ENCODE data around the gene ADIPOR2. TPM values are rescaled to one million over a fixed set of nuclear protein-coding genes. Genes with fewer than 3 reads are reported as not detected.
"Not testable (repeated sequence)": the region's sequence is repeated elsewhere in the genome, so short reads cannot be mapped to it uniquely, and the experiment has no call there.

ADIPOR2 gene
- total RNA-seq, 1 experiment from 2014 or later: 46.7 TPM

GRCh38 chr12:1816730-1817348 is 126.0 kb downstream of the ADIPOR2 start:
- in situ Hi-C loops (cut with HindIII; ENCODE audit: low sequenced_read_pairs): no loop called here
- no peak for DNase-seq (ENCODE audit: low spot score)

- DNase-seq (ENCODE audit: low spot score); in situ Hi-C loops (cut with HindIII; ENCODE audit: low sequenced_read_pairs): not testable (repeated sequence)
These were observed 127.1 kb downstream of the ADIPOR2 start for GRCh38 chr12:1817928-1818327.

GRCh38 chr12:1819050-1819449 is 128.2 kb downstream of the ADIPOR2 start:
- DNase-seq (ENCODE audit: low spot score): no peak
- in situ Hi-C loops (cut with HindIII; ENCODE audit: low sequenced_read_pairs): no loop called here

- DNase-seq (ENCODE audit: low spot score): peak; percentile 49
- in situ Hi-C loops (cut with HindIII; ENCODE audit: low sequenced_read_pairs): no loop called here
These were observed 128.7 kb downstream of the ADIPOR2 start for GRCh38 chr12:1819571-1819970.

GRCh38 chr12:1820191-1820895 is 129.5 kb downstream of the ADIPOR2 start, which contains the start of gene LRTM2:
LRTM2 (plus strand) TSS chr12:1820565; CDS start chr12:1828149, 7,584 bp downstream.
- peak; percentile 45 for DNase-seq (ENCODE audit: low spot score)
- in situ Hi-C loops (cut with HindIII; ENCODE audit: low sequenced_read_pairs): no loop called here

GRCh38 chr12:1820896-1821291 is 130.0 kb downstream of the ADIPOR2 start:
- in situ Hi-C loops (cut with HindIII; ENCODE audit: low sequenced_read_pairs): no loop called here
- DNase-seq (ENCODE audit: low spot score): no peak

GRCh38 chr12:1821805-1822204 is 130.9 kb downstream of the ADIPOR2 start:
- no peak for DNase-seq (ENCODE audit: low spot score)
- in situ Hi-C loops (cut with HindIII; ENCODE audit: low sequenced_read_pairs): no loop called here

GRCh38 chr12:1822699-1823098 is 131.8 kb downstream of the ADIPOR2 start:
- in situ Hi-C loops (cut with HindIII; ENCODE audit: low sequenced_read_pairs): no loop called here
- DNase-seq (ENCODE audit: low spot score): no peak

GRCh38 chr12:1823237-1823636 is 132.4 kb downstream of the ADIPOR2 start:
- in situ Hi-C loops (cut with HindIII; ENCODE audit: low sequenced_read_pairs): no loop called here

DNA sequence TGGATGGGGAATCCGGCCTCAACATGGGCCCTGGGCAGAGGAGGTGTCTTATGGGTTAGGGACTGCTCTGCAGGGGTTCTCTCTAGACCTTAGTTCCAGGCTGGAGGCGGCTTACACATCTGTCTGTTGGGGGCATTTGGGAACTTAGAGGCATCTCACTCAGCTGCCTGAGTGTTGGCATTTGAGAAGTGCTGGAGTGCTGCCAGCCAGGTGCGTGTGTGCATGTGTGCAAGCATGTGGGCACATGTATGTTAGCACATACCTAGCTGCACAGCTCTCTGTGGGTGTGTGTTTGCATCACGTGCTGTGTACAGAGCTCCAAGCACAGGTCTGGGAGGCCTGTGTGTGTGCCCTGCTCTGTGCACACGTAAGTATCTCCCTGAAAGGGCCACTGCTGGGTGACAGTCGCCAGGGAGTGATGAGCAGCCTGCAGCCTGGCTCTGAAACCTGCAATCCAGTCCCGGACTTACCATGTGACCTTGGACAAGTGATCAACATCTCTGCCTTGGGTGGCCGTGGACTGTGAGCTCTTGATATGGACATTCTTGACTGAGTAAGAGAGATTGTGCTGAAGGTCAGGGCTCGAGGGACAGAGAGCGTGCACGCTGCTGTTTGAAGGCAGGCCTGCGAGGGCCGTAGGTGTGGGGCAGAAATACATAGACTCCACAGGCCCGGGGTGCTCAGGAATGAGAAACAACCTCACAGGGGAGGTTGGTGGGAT is 134.7 kb downstream of the ADIPOR2 start:
- in situ Hi-C loops (cut with HindIII; ENCODE audit: low sequenced_read_pairs): no loop called here
- no peak for DNase-seq (ENCODE audit: low spot score)

More at GRCh38 chr12:1823237-1823636, 132.4 kb downstream of the ADIPOR2 start:
- DNase-seq (ENCODE audit: low spot score): no peak

DNA sequence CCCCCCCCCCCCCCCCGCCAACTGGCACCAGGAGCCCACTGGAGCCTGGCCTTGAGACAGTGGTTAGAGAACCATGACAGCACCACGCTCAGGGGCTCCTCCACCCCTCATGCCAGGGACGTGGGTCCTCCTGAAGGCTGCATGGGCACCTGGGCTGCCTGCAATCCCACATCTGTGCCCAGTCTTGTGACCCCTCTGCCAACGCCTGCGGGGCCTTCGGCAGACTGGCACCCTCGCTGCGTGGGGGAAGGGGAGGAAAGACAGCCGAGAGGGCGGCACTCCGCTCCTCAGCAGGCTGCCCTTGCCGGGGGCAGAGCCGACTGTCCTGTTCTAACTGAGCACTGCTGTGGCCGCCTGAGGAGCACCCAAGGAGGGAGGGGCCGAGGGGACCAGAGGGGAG is 135.5 kb downstream of the ADIPOR2 start:
- in situ Hi-C loops (cut with HindIII; ENCODE audit: low sequenced_read_pairs): no loop called here
- DNase-seq (ENCODE audit: low spot score): no peak

DNA sequence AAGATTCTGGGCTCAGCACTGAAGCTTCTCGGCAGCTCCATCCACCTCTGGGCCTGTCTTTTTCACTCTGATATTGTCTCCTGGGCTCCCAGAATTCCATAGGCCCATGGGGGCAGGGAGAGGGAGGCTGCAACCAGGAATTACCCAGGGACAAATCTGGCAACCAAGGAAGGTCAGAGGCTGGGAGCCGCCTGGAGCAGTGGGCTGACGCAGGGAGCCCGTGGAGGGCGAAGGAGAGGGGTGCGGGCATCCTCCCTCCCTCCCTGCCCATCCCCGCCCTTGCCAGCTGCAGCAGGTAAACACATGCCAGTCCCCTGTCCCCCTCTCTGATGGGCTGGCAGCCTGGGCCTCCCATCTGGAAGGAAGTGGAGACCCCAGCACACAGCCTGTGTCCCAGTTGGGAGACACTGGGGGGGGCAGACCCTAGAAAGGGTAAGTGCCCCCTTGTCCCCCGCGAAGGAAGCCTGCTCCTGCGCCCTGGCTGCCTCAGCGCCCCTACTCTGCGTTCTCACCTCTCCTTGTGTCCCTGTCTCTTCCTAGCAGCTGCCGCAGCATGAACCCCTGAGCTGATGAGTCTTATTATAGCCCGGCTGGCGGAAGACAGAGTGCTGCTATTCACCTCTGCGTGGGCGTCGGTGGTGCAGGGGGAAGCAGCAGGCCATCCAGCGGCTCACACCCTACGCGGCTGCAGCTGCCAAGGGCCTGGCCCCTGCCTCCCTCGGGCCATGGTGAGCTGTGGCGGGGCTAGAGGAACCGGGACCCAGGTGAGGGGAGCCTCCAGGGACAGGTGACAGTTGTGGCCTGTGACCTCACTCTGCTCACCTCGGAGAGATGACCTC is 136.2 kb downstream of the ADIPOR2 start:
- DNase-seq (ENCODE audit: low spot score): no peak
- in situ Hi-C loops (cut with HindIII; ENCODE audit: low sequenced_read_pairs): no loop called here

DNA sequence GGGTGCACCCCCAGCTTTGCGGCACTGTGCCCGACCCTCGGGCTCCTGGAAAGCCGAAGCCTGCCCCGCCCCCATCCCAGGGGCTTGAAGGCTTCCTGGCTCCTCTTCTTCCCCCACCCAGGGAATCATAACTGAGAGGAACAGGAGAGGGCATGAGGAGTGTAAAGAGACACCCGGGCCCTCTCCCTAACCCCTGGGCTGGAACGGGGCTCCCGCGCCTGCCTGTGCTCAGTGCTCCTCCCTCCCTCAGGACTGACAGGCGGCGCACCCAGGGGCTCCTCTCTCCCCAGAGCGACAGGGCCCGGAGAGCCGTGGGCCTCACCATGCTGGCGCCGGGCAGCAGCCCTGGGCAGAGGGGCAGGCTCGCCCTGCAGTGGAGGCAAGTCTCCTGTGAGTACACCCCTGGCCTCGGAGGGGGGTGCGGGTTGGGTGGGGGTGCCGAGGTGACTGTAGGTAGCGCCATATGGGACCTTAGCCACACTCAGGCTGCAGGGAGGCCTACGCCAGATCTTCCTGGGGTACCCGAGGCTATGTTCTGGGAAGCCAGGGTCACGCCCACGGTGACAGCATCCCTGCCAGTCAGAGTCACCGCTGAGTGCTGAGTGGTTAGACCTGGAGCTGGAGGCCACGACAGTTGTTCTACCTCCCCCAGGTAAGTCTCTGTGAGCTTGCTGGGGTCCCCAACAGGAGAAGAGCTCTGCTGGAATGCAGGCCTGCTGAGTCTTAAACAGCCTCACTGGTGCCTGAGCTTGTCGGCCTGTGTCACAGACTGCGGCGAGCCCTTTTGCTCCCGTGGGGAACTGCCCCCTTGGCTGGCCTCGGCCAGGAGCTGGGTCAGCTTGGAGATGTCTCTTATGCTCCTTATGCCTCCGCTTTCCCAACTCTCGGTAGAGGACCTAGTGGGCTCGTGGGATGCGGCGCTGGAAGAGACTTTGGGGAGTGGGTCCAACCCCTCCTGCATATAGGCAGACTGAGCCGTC is 137.2 kb downstream of the ADIPOR2 start:
- no peak for DNase-seq (ENCODE audit: low spot score)
- in situ Hi-C loops (cut with HindIII; ENCODE audit: low sequenced_read_pairs): no loop called here

DNA sequence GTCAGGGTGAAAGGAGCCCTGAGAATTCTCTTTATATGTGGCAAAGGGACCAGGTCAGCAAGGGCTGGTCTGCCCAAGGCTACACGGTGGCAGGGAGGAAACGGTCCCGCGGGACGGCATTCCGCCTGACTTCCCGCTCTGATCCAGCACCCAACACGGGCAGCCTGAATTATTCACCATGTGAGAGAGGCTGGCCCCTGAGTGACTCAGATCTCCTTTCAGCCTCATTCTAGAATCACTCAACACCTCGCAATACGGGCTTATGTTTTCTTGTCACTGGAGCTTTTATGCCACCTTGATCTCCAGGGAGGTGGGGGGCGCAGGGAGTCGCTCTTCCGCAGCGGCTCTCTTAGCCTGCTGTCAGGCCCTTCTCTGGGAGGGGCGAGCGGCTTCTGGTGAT is 138.0 kb downstream of the ADIPOR2 start:
- in situ Hi-C loops (cut with HindIII; ENCODE audit: low sequenced_read_pairs): no loop called here
- no peak for DNase-seq (ENCODE audit: low spot score)

GRCh38 chr12:1829306-1829900 is 138.5 kb downstream of the ADIPOR2 start:
- no peak for DNase-seq (ENCODE audit: low spot score)
- in situ Hi-C loops (cut with HindIII; ENCODE audit: low sequenced_read_pairs): no loop called here

DNA sequence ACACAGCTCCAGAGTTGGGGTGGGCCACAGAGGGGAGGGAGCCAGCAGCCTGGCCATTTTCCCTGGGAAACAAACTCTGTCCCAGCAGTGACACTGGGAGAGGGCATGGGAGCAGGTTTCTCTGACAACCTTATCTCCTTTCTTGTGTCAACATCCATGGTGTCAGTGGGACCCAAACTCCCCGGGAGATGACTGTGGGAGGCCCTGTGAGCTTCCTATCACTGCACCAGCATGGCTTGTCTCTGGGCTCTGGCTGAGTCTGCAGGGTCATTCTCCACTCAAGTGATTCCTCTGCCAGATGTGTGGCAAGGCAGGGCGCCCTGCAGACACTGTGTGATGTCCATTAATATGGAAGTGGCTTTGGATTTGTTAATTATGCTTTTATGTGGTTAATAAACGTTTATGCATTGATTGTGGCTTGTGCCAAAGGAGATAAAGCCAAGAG is 139.6 kb downstream of the ADIPOR2 start:
- DNase-seq (ENCODE audit: low spot score): no peak
- in situ Hi-C loops (cut with HindIII; ENCODE audit: low sequenced_read_pairs): no loop called here

DNA sequence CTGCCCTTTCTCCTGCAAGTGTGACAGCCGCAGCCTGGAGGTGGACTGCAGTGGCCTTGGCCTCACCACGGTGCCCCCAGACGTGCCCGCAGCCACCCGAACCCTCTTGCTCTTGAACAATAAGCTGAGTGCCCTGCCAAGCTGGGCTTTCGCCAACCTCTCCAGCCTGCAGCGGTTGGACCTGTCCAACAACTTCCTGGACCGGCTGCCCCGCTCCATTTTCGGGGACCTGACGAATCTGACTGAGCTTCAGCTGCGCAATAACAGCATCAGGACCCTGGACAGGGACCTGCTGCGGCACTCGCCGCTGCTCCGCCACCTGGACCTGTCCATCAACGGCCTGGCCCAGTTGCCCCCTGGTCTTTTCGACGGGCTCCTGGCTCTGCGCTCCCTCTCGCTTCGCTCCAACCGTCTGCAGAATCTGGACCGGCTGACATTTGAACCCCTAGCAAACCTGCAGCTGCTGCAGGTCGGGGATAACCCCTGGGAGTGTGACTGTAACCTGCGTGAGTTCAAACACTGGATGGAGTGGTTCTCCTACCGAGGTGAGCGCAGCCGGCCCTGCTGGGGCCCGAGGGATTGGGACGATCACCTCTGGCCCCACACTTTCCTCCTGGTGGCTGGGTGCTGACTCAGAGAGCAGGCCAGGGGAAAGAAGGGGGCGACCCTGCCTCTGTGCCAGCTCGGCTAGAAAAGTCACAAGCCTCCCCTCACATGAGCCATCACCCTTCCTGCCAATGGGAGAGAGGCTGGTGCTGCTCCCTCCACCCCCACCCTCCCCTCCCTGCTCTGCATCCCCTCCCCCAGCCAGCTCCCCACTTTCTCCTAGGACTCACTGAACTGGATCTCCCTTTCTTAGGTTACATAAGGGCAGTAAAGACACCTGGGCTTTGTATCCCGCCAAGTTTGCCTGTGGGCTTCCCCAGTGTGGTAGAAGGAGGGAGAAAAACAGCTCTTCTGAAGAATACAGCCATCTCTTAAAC is 140.4 kb downstream of the ADIPOR2 start:
- in situ Hi-C loops (cut with HindIII; ENCODE audit: low sequenced_read_pairs): no loop called here
- DNase-seq (ENCODE audit: low spot score): no peak
